T-cell (primary cell): ENCODE results near the gene OR5H1. TPM values are rescaled to one million over a fixed set of nuclear protein-coding genes. Genes with fewer than 3 reads are reported as not detected.
"Not testable (repeated sequence)": the region's sequence is repeated elsewhere in the genome, so short reads cannot be mapped to it uniquely, and the experiment has no call there.

Experiments used
- ATAC-seq, 4 experiments: fragments of 200-7000 bp in 3 of 4; fragments of 150-1000 bp in 1 of 4; cut with Tn5 transposase; replicated peaks in 1 of 4; 1 replicate in 3 of 4; 2 replicates in 1 of 4; pipeline ENCODE4 v1.10.0; 2021; ENCODE audit warnings: moderate library complexity in 3 of 4, mild to moderate bottlenecking in 2 of 4, moderate number of reproducible peaks in 1 of 4
- CTCF ChIA-PET, 2 donors: fragments of 300-600 bp; sonication (Branson Sonifier 250); formaldehyde crosslinking; loops; one replicate each; lab custom pipeline; 2022; ENCODE audit warnings: antibody characterized with exemption in 2 of 2; lab: Charles Lee
- POLR2A ChIA-PET, 2 donors: fragments of 300-600 bp; sonication (Branson Sonifier 250); formaldehyde crosslinking; loops; one replicate each; lab custom pipeline; 2022; ENCODE audit warnings: antibody characterized with exemption in 2 of 2; lab: Charles Lee
- DNase-seq, 35 experiments: peaks; one replicate each; pipeline versions ENCODE4 v3.0.0 to v3.0.0-alpha.2; 2013 to 2023
- H3K27ac ChIP-seq: one replicate; pipeline ENCODE4 v1.5.1; 2013; ENCODE audit warnings: low read length
- H3K27me3 ChIP-seq, 2 experiments: replicated peaks in 1 of 2; 1 replicate in 1 of 2; 2 replicates in 1 of 2; pipeline versions ENCODE4 v1.6.1 to v1.7.0; 2013; ENCODE audit warnings: low read length in 1 of 2, mixed read lengths in 1 of 2; ENCODE audit not compliant: control insufficient read depth in 2 of 2, insufficient read depth in 2 of 2; ENCODE audit errors: extremely low read depth in 1 of 2
- H3K36me3 ChIP-seq, 2 donors: 1 replicate in 1 of 2; 2 replicates in 1 of 2; pipeline versions ENCODE4 v1.6.1 to v1.7.0; 2013; ENCODE audit warnings: low read length in 1 of 2; ENCODE audit not compliant: control insufficient read depth in 2 of 2, insufficient read depth in 1 of 2; ENCODE audit errors: extremely low read depth in 1 of 2
- H3K4me1 ChIP-seq, 2 experiments: 1 replicate in 1 of 2; 2 replicates in 1 of 2; pipeline versions ENCODE4 v1.6.1 to v1.7.0; 2013; ENCODE audit warnings: low read length in 2 of 2, mixed read lengths in 1 of 2; ENCODE audit not compliant: insufficient read depth in 2 of 2, control insufficient read depth in 1 of 2; ENCODE audit errors: extremely low read depth in 1 of 2
- H3K4me3 ChIP-seq, 2 donors: 1 replicate in 1 of 2; 2 replicates in 1 of 2; pipeline versions ENCODE4 v1.5.1 to v1.7.0; 2013; ENCODE audit warnings: mild to moderate bottlenecking in 2 of 2, low read length in 1 of 2, moderate library complexity in 1 of 2; ENCODE audit not compliant: control insufficient read depth in 1 of 2; ENCODE audit errors: extremely low read depth in 1 of 2
- H3K9me3 ChIP-seq: 2 replicates; pipeline ENCODE4 v1.7.0; 2013
- H3K27ac Mint-ChIP-seq, 2 donors: one replicate each; pipeline ENCODE4 v1.8.0; 2020 to 2021; ENCODE audit warnings: mild to moderate bottlenecking in 2 of 2, mixed read lengths in 2 of 2
- H3K27me3 Mint-ChIP-seq, 2 donors: one replicate each; pipeline ENCODE4 v1.8.0; 2021 to 2022; ENCODE audit warnings: mixed read lengths in 2 of 2
- H3K36me3 Mint-ChIP-seq: one replicate; pipeline ENCODE4 v1.8.0; 2021; ENCODE audit warnings: mixed read lengths
- H3K4me1 Mint-ChIP-seq, 3 donors: one replicate each; pipeline ENCODE4 v1.8.0; 2020 to 2022; ENCODE audit warnings: mixed read lengths in 3 of 3, mild to moderate bottlenecking in 1 of 3
- H3K4me3 Mint-ChIP-seq, 3 donors: one replicate each; pipeline ENCODE4 v1.8.0; 2020 to 2022; ENCODE audit warnings: mild to moderate bottlenecking in 3 of 3, mixed read lengths in 3 of 3, moderate library complexity in 3 of 3
- H3K9me3 Mint-ChIP-seq, 3 donors: one replicate each; pipeline ENCODE4 v1.8.0; 2020 to 2022; ENCODE audit warnings: mixed read lengths in 3 of 3
- WGBS: methylation state at CpG from one replicate; pipeline ENCODE4 v1.1.5; 2013; ENCODE audit warnings: missing lambda C conversion rate; ENCODE audit not compliant: insufficient coverage; 5-methylcytosine and 5-hydroxymethylcytosine counted together
- total RNA-seq, 35 experiments: library from RNA in 6 of 35; stranded (reverse) in 6 of 35; fragments of 120-200 nt in 1 of 35; gene quantifications; one replicate each; pipeline versions ENCODE4 v1.2.1 to v1.2.4 and lab custom pipeline; 2013 to 2026

OR5H1 gene
- total RNA-seq, 5 donors from 2014 or later (not counting 1 experiment from before 2014, with no cell fraction given) = not detected

GRCh38 chr3:98110550-98110908 is 20.0 kb upstream of the OR5H1 start:
- Mint-ChIP-seq H3K27me3 (peaks cover 3 to 4% of the 10 kb centered on the region in 2 donors), H3K4me1 (no peaks in the 10 kb centered on the region), H3K9me3 (peaks cover 0 to 5% (median 0%) of the 10 kb centered on the region in 3 donors), H3K36me3 (no peaks in the 10 kb centered on the region), H3K27ac (no peak overlapping the region), H3K4me3 (no peak overlapping the region)
- no peak overlapping the region for H3K4me3 ChIP-seq
- H3K27me3 ChIP-seq = peaks cover 0 to 6% of the 10 kb centered on the region in 2 experiments
- ChIA-PET POLR2A (interaction anchor here in 1 of 2 donors (0.6 kb wide), 1 partner anchor 889 kb away, joined by 3 read pairs; no protein-coding TSS in a partner anchor), CTCF (interaction anchor here in 1 of 2 donors (1.0 kb wide), 1 partner anchor 84 kb away, joined by 4 read pairs; no protein-coding TSS in a partner anchor)
- H3K27ac ChIP-seq = no peak overlapping the region
- H3K4me1 ChIP-seq = no peaks in the 10 kb centered on the region
- no peaks in the 10 kb centered on the region for H3K36me3 ChIP-seq
- H3K9me3 ChIP-seq = no peaks in the 10 kb centered on the region
- DNase-seq (no peak), ATAC-seq (no peak)

GRCh38 chr3:98114264-98114663 is 16.3 kb upstream of the OR5H1 start:
- H3K4me3 ChIP-seq = no peak overlapping the region
- ChIA-PET CTCF (no interaction called here), POLR2A (no interaction called here)
- ATAC-seq (no peak), DNase-seq (no peak)
- peaks cover 7 to 8% (median 8%) of the 10 kb centered on the region in 3 donors for H3K9me3 Mint-ChIP-seq
- WGBS = 0% methylated on average over 1 of the region's 3 CpGs
- H3K27ac Mint-ChIP-seq = no peak overlapping the region
- H3K9me3 ChIP-seq = no peaks in the 10 kb centered on the region
- H3K27me3 Mint-ChIP-seq = peaks cover 8 to 14% of the 10 kb centered on the region in 2 donors
- H3K4me1 ChIP-seq = no peaks in the 10 kb centered on the region
- H3K27ac ChIP-seq = no peak overlapping the region
- no peak overlapping the region for H3K4me3 Mint-ChIP-seq
- peaks cover 0 to 6% of the 10 kb centered on the region in 2 experiments for H3K27me3 ChIP-seq
- no peaks in the 10 kb centered on the region for H3K36me3 Mint-ChIP-seq
- no peaks in the 10 kb centered on the region for H3K36me3 ChIP-seq
- no peaks in the 10 kb centered on the region for H3K4me1 Mint-ChIP-seq

GRCh38 chr3:98115717-98116116 is 14.8 kb upstream of the OR5H1 start:
- Histone ChIP-seq H3K27me3 (peaks cover 0 to 2% of the 10 kb centered on the region in 2 experiments), H3K27ac (no peak overlapping the region), H3K4me1 (no peaks in the 10 kb centered on the region), H3K4me3 (no peak overlapping the region), H3K36me3 (no peaks in the 10 kb centered on the region), H3K9me3 (no peaks in the 10 kb centered on the region)
- ATAC-seq (no peak), DNase-seq (no peak)
- peaks cover 11 to 14% of the 10 kb centered on the region in 2 donors for H3K27me3 Mint-ChIP-seq
- no CpG with 5 or more reads among the region's 1 CpG for WGBS
- no peaks in the 10 kb centered on the region for H3K36me3 Mint-ChIP-seq
- H3K4me3 Mint-ChIP-seq = no peak overlapping the region
- CTCF ChIA-PET = no interaction called here
- POLR2A ChIA-PET = no interaction called here
- peaks cover 7 to 8% (median 8%) of the 10 kb centered on the region in 3 donors for H3K9me3 Mint-ChIP-seq
- H3K4me1 Mint-ChIP-seq = no peaks in the 10 kb centered on the region
- no peak overlapping the region for H3K27ac Mint-ChIP-seq

GRCh38 chr3:98136631-98137030 is 6.1 kb downstream of the OR5H1 start:
- ATAC-seq (no peak), DNase-seq (no peak)
- H3K27me3 Mint-ChIP-seq = no peaks in the 10 kb centered on the region
- H3K27ac Mint-ChIP-seq = no peak overlapping the region
- ChIA-PET CTCF (no interaction called here), POLR2A (no interaction called here)
- no peak overlapping the region for H3K4me3 Mint-ChIP-seq
- H3K9me3 Mint-ChIP-seq = no peaks in the 10 kb centered on the region
- Histone ChIP-seq H3K4me3 (no peak overlapping the region), H3K9me3 (no peaks in the 10 kb centered on the region), H3K4me1 (no peaks in the 10 kb centered on the region), H3K36me3 (no peaks in the 10 kb centered on the region), H3K27ac (no peak overlapping the region), H3K27me3 (no peaks in the 10 kb centered on the region)
- H3K36me3 Mint-ChIP-seq = no peaks in the 10 kb centered on the region
- WGBS = no CpG with 5 or more reads among the region's 3 CpGs
- H3K4me1 Mint-ChIP-seq = no peaks in the 10 kb centered on the region

- H3K27ac ChIP-seq, H3K4me3 ChIP-seq, H3K27me3 ChIP-seq, POLR2A ChIA-PET, H3K9me3 Mint-ChIP-seq, H3K4me1 Mint-ChIP-seq, ATAC-seq, H3K4me3 Mint-ChIP-seq, H3K9me3 ChIP-seq, H3K36me3 Mint-ChIP-seq, H3K36me3 ChIP-seq, H3K27ac Mint-ChIP-seq, H3K4me1 ChIP-seq, CTCF ChIA-PET, DNase-seq, H3K27me3 Mint-ChIP-seq: not testable (repeated sequence)
- 85% methylated on average over 8 of the region's 23 CpGs for WGBS
These were observed 7.5 kb downstream of the OR5H1 start for GRCh38 chr3:98137826-98138557.

- Histone ChIP-seq H3K36me3 (no peaks in the 10 kb centered on the region), H3K27ac (no peak overlapping the region), H3K4me3 (no peak overlapping the region), H3K9me3 (no peaks in the 10 kb centered on the region), H3K27me3 (no peaks in the 10 kb centered on the region), H3K4me1 (no peaks in the 10 kb centered on the region)
- POLR2A ChIA-PET = interaction anchor here in 1 of 2 donors (0.6 kb wide), 1 partner anchor 1711 kb away, joined by 3 read pairs; no protein-coding TSS in a partner anchor
- peaks cover 2 to 7% of the 10 kb centered on the region in 2 donors for H3K27me3 Mint-ChIP-seq
- CTCF ChIA-PET = no interaction called here
- DNase-seq (no peak), ATAC-seq (no peak)
- H3K36me3 Mint-ChIP-seq = no peaks in the 10 kb centered on the region
- no peaks in the 10 kb centered on the region for H3K4me1 Mint-ChIP-seq
- no peak overlapping the region for H3K27ac Mint-ChIP-seq
- no peak overlapping the region for H3K4me3 Mint-ChIP-seq
- H3K9me3 Mint-ChIP-seq = no peaks in the 10 kb centered on the region
These were observed 10.0 kb downstream of the OR5H1 start for GRCh38 chr3:98140531-98140930.
